Motor neuron (in vitro differentiated cells): ENCODE data around the gene UNC13A. TPM values are rescaled to one million over a fixed set of nuclear protein-coding genes. Genes with fewer than 3 reads are reported as not detected.
A peak's percentile ranks its signal among the peaks of the same experiment; 100 is the strongest.
"Not testable (repeated sequence)": the region's sequence is repeated elsewhere in the genome, so short reads cannot be mapped to it uniquely, and the experiment has no call there.

Experiments used
- ATAC-seq, 8 experiments: fragments of 200-7000 bp; cut with Tn5 transposase; replicated peaks in 6 of 8; 2 replicates each; pipeline ENCODE4 v1.8.0; 2021; ENCODE audit warnings: mild to moderate bottlenecking in 8 of 8, moderate library complexity in 8 of 8
- H3K27ac ChIP-seq, 2 donors: fragments of 250-450 bp; sonication (Bioruptor Pico); 2 replicates each; pipeline ENCODE4 v1.9.0; 2021; ENCODE audit warnings: antibody characterized with exemption in 2 of 2, mild to moderate bottlenecking in 2 of 2, moderate library complexity in 1 of 2
- H3K4me1 ChIP-seq, 2 donors: fragments of 250-450 bp; sonication (Bioruptor Pico); replicated peaks in 1 of 2; 2 replicates each; pipeline ENCODE4 v1.6.1; 2021; ENCODE audit warnings: antibody characterized with exemption in 2 of 2, mild to moderate bottlenecking in 2 of 2, moderate library complexity in 1 of 2
- H3K4me3 ChIP-seq, 5 donors: fragments of 250-450 bp; sonication (Bioruptor Pico); 2 replicates each; pipeline ENCODE4 v1.9.0; 2021; ENCODE audit warnings: antibody characterized with exemption in 5 of 5, mild to moderate bottlenecking in 5 of 5, moderate library complexity in 4 of 5
- WGBS, 10 experiments: fragments of 450-650 bp; shearing (Covaris generic); methylation state at CpG; one replicate each; pipeline ENCODE4 v1.0.0; 2022; 5-methylcytosine and 5-hydroxymethylcytosine counted together
- in situ Hi-C, 9 experiments: fragments of 400-800 bp; cut with MboI; loops; one replicate each; pipeline ENCODE4 v1.15.0; 2021; ENCODE audit warnings: low sequenced_read_pairs in 9 of 9, low pct_unique_long_range_greater_than_20kb in 2 of 9; ENCODE audit not compliant: unreplicated experiment in 9 of 9
- total RNA-seq, 8 experiments: library from RNA; unstranded; fragments of 300-600 nt; gene quantifications; 2 replicates each; pipeline versions ENCODE4 v1.2.3 to v1.2.4, GENCODE V29; 2022

UNC13A gene
- total RNA-seq, 8 experiments from 2014 or later, result 1.4 to 27.6 (median 18.3) TPM

GRCh38 chr19:17601683-17602082 lies 86.5 kb downstream of the UNC13A start:
- no peak overlapping the region for H3K27ac ChIP-seq
- peaks cover 15 to 19% of the 10 kb centered on the region in 2 donors for H3K4me1 ChIP-seq
- H3K4me3 ChIP-seq, result no peak overlapping the region
- 0 to 57% (median 30%) methylated on average over 1 to 6 of the region's 9 CpGs; no CpG with 5 or more reads in 4 of the 10 experiments for WGBS, 10 experiments
- in situ Hi-C loops, result no loop called here
- no peak for ATAC-seq

DNA sequence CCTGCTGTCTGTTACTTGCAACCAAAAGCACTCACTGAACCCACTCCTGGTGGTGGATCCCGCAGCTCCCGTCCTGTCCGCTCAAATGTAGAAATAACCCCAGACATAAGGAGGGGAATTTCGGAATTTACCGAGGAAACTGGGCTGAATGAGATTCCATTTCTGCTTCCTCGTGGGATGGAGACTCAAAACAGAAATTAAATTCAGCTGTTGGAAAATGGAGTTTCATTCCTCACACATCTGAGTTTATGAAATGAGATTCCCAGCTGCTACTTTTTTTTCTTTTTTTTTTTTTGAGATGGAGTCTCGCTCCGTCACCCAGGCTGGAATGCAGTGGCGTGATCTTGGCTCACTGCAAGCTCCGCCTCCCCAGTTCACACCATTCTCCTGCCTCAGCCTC lies 88.4 kb downstream of the UNC13A start:
- no peak overlapping the region for H3K4me3 ChIP-seq
- ATAC-seq, result no peak
- in situ Hi-C loops, result no loop called here
- no peak overlapping the region for H3K27ac ChIP-seq
- H3K4me1 ChIP-seq, result peaks cover 15 to 18% of the 10 kb centered on the region in 2 donors
- WGBS, 10 experiments, result 13 to 97% (median 82%) methylated on average over 3 to 9 of the region's 10 CpGs; no CpG with 5 or more reads in 2 of the 10 experiments

DNA sequence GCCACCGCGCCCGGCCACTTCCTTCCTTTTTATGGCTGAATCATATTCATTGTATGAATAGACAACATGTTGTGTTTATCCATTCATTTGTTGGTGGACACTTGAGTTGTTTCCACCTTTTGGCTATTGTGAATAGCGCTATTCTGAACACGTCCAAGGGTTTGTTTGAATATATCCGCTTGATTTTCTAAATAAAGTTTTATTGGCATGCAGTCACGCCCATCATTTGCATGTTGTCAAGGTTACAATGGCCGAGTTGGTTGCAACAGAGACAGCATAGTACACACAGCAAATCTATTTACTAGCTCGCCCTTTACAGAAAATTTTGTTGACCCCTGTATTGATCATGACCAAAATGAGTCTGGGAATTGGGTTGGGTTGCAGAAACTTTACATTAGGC lies 89.2 kb downstream of the UNC13A start:
- Histone ChIP-seq H3K4me3 (no peak overlapping the region), H3K4me1 (peaks cover 15 to 18% of the 10 kb centered on the region in 2 donors), H3K27ac (no peak overlapping the region)
- 47 to 100% (median 91%) methylated on average over 2 to 9 of the region's 9 CpGs for WGBS, 10 experiments
- ATAC-seq, result peak in 1 of 8 experiments; percentile 13
- in situ Hi-C loops, result no loop called here

DNA sequence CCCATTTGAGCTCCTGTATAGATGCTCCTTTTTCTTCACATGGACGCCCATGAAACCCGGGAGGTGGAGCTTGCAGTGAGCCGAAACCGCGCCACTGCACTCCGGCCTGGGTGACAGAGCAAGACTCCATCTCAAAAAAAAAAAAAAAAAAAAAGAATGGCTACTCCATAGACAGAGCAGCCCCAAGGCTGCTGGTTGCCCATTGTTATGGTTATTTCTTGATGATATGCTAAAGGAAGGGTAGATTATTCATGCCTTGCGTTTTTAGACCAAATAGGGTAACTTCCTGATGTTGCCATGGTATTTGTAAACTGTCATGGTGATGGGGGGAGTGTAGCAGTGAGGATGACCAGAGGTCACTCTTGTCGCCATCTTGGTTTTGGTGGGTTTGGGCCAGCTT lies 90.1 kb downstream of the UNC13A start:
- WGBS, 10 experiments, result 0 to 100% (median 80%) methylated on average over 1 to 7 of the region's 8 CpGs; no CpG with 5 or more reads in 3 of the 10 experiments
- peak overlapping the region; percentile 19 to 31 for H3K27ac ChIP-seq
- H3K4me1 ChIP-seq, result peaks cover 15 to 18% of the 10 kb centered on the region in 2 donors
- in situ Hi-C loops, H3K4me3 ChIP-seq: not testable (repeated sequence)
- ATAC-seq, result peak in 3 of 8 experiments; percentile 77 to 78 (median 78)

DNA sequence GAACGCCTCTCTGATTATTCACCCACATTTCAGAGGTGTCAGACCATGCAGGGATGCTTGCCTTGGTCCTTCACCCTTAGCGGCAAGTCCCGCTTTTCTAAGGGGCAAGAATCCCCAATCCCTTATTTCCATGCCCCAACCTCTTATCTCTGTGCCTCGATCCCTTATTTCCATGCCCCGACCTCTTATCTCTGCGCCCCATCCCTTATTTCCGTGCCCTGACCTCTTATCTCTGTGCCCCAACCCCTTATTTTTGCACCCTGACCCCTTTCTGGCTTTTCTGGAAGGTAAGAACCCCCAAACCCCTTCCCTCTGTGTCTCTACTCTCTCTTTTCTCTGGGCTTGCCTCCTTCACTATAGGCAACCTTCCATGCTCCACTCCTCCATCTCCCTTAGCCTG lies 93.9 kb downstream of the UNC13A start:
- H3K4me3 ChIP-seq, in situ Hi-C loops, H3K27ac ChIP-seq, ATAC-seq: not testable (repeated sequence)
- WGBS, 10 experiments, result 20 to 100% (median 54%) methylated on average over 1 to 4 of the region's 7 CpGs; no CpG with 5 or more reads in 6 of the 10 experiments
- H3K4me1 ChIP-seq, result peaks cover 15% of the 10 kb centered on the region in 2 donors

DNA sequence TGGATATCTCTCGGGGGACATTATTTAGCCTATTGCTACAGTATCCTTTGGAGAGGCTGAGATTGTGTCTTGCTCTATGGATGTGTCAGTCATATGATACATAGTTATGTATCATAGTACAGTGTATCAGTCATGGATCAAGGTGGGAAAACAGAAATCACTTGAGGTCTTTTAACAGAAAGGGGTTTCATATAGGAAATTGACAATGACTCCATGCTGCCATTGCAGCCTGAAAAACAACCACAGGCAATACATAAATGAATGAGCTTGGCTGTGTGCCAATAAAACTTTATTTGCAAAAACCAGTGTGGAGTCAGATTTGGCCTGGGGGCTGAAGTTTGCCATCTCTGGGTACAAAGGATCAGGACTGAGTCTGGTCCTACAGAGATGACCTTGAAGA lies 97.3 kb downstream of the UNC13A start:
- H3K4me1 ChIP-seq, result no peaks in the 10 kb centered on the region
- H3K27ac ChIP-seq, result no peak overlapping the region
- ATAC-seq, result no peak
- 100% methylated on average over 1 of the region's 1 CpG; no CpG with 5 or more reads in 6 of the 10 experiments for whole genome bisulfite sequencing, 10 experiments
- in situ Hi-C loops, result no loop called here
- no peak overlapping the region for H3K4me3 ChIP-seq

DNA sequence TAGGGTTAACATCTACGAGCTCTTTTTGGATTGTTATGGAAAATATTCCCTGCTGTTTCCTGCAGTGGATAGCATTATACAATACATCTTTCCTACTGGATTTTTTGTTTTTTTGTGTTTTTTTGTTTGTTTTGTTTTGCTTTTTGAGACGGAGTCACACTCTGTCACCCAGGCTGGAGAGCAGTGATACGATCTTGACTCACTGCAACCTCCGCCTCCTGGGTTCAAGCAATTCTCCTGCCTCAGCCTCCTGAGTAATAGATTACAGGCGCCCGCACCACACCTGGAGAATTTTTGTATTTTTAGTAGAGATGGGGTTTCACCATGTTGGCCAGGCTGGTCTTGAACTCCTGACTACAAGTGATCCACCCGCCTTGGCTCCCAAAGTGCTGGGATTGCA lies 102.8 kb downstream of the UNC13A start:
- H3K27ac ChIP-seq, in situ Hi-C loops, H3K4me3 ChIP-seq, H3K4me1 ChIP-seq, ATAC-seq: not testable (repeated sequence)
- 25 to 71% (median 57%) methylated on average over 1 to 7 of the region's 7 CpGs; no CpG with 5 or more reads in 1 of the 10 experiments for WGBS, 10 experiments

DNA sequence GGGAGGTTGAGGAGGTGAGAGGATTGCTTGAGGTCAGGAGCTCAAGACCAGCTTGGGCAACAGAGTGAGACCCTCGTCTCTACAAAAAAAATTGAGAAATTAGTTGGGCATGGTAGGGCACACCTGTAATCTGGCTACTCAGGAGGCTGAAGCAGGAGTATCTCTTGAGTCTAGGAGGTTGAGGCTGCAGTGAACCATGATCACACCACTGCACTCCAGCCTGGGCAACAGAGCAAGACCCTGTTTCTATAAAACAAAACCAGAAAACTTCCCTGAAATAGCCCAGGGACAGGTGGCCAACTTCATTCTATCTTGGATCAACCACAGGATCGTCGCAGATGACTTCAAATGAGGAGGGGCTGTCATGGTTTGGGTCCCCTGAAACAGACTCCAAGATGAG lies 104.0 kb downstream of the UNC13A start:
- WGBS, 10 experiments, result 76 to 92% (median 88%) methylated on average over 2 to 3 of the region's 3 CpGs; no CpG with 5 or more reads in 7 of the 10 experiments
- no peak overlapping the region for H3K27ac ChIP-seq
- H3K4me3 ChIP-seq, result no peak overlapping the region
- no peaks in the 10 kb centered on the region for H3K4me1 ChIP-seq
- in situ Hi-C loops, result no loop called here
- no peak for ATAC-seq

GRCh38 chr19:17582613-17583012 lies 105.5 kb downstream of the UNC13A start:
- Histone ChIP-seq H3K27ac (no peak overlapping the region), H3K4me3 (no peak overlapping the region), H3K4me1 (no peaks in the 10 kb centered on the region)
- WGBS, 10 experiments, result 60 to 100% (median 85%) methylated on average over 1 to 2 of the region's 8 CpGs; no CpG with 5 or more reads in 6 of the 10 experiments
- ATAC-seq, result no peak
- in situ Hi-C loops, result no loop called here

GRCh38 chr19:17581211-17581874 lies 106.8 kb downstream of the UNC13A start:
- in situ Hi-C loops, result no loop called here
- Histone ChIP-seq H3K4me3 (no peak overlapping the region), H3K27ac (no peak overlapping the region), H3K4me1 (peaks cover 0 to 5% of the 10 kb centered on the region in 2 donors)
- WGBS, 10 experiments, result 91 to 100% (median 97%) methylated on average over 1 to 14 of the region's 19 CpGs; no CpG with 5 or more reads in 4 of the 10 experiments
- ATAC-seq, result no peak

GRCh38 chr19:17580470-17581144 lies 107.5 kb downstream of the UNC13A start:
- in situ Hi-C loops, result no loop called here
- Histone ChIP-seq H3K27ac (no peak overlapping the region), H3K4me3 (no peak overlapping the region), H3K4me1 (peaks cover 0 to 5% of the 10 kb centered on the region in 2 donors)
- no peak for ATAC-seq
- WGBS, 10 experiments, result 90 to 100% (median 98%) methylated on average over 4 to 6 of the region's 28 CpGs; no CpG with 5 or more reads in 7 of the 10 experiments

DNA sequence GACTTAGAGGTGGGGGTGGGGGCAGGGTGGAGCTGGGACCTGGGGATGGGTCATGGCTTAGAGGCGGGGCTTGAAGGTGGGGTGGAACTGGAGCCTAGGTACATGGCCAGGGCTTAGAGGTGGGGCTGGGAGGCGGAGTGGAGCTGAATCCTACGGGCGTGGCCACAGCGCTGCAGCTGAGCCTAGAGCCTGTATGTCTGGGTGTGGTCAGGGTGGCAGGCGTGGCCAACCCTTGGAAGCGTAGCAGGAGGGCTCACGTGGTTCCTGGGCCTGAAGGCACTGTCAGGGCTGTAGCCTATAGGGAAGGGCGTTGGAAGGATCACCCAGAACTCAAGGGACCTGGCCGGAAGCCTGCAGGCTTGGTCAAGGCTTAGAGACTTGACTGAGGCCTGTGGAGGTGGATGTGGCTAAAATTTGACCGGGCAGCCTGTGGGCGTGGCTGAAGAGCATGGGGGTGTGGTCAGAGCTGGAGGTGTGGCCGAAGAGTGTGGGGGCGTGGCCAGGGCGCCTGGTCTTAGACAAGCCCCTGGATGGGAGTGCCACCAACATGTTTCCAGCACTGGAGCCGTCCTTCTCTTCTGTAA lies 108.4 kb downstream of the UNC13A start:
- H3K27ac ChIP-seq, result no peak overlapping the region
- in situ Hi-C loops, result no loop called here
- WGBS, 10 experiments, result 60% methylated on average over 1 of the region's 16 CpGs; no CpG with 5 or more reads in 9 of the 10 experiments

DNA sequence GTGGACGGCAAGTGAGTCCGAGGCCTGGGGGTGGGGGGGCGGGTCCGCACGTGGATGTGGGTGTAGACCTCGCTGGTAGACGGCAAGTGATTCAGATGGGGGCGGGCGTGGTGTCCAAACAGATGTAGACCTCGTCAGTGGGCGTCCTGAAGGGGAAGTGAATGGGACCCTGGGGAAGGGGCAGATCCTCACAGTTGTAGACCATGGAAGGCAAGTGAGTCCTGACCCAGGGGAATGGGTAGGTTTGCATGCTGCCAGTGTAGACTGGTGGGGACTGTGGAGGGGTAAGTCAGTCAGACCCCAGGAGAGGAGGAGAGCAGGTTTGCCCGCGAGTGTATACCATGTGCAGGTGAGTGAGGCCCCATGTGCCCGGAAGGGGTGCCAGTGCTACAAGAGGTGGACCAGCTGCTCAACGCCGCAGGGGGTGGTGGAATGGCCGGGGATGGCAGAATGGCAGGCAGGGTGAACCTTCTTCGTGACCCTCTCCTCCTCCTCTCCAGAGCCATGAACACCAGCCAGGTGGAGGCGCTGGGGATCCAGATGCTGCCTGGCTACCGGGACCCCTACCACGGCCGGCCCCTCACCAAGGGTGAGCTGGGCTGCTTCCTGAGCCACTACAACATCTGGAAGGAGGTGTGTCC lies 110.6 kb downstream of the UNC13A start:
- no peak overlapping the region for H3K27ac ChIP-seq
- WGBS, 10 experiments, result 80% methylated on average over 1 of the region's 22 CpGs; no CpG with 5 or more reads in 9 of the 10 experiments
- peaks cover 0 to 5% of the 10 kb centered on the region in 2 donors for H3K4me1 ChIP-seq
- in situ Hi-C loops, result no loop called here
- H3K4me3 ChIP-seq, result no peak overlapping the region
- no peak for ATAC-seq

More for the DNA sequence above, 108.4 kb downstream of the UNC13A start:
- ATAC-seq, result peak; percentile 72 to 86 (median 81)
- no peak overlapping the region for H3K4me3 ChIP-seq
- peaks cover 0 to 5% of the 10 kb centered on the region in 2 donors for H3K4me1 ChIP-seq
